ES-I3 (cell line): ENCODE measurements around the gene KIF13A.
"Not testable (repeated sequence)": the region's sequence is repeated elsewhere in the genome, so short reads cannot be mapped to it uniquely, and the experiment has no call there.

ENCODE experiments used
- H3K36me3 ChIP-seq: 2 replicates; pipeline ENCODE4 v1.6.1; 2013; ENCODE audit warnings: mild to moderate bottlenecking, low read length, control low read depth, moderate library complexity; ENCODE audit not compliant: insufficient read depth
- H3K4me1 ChIP-seq: 2 replicates; pipeline ENCODE4 v1.6.1; 2013; ENCODE audit warnings: mild to moderate bottlenecking, control low read depth, low read length; ENCODE audit not compliant: insufficient read depth
- H3K9ac ChIP-seq: 2 replicates; pipeline ENCODE4 v1.6.1; 2013; ENCODE audit warnings: low read depth, mild to moderate bottlenecking, low read length, moderate library complexity
- H3K9me3 ChIP-seq: 2 replicates; pipeline ENCODE4 v1.6.1; 2013; ENCODE audit warnings: mild to moderate bottlenecking, low read length, moderate library complexity; ENCODE audit not compliant: control insufficient read depth, insufficient read depth

KIF13A gene

GRCh38 chr6:17987447-17987696 is at the start of gene KIF13A:
Gene KIF13A (minus strand): TSS chr6:17987635. CDS start chr6:17987463, 172 bp downstream.
- H3K9ac ChIP-seq: peak within 1 kb of the TSS; percentile 75
- no peaks in the 10 kb centered on the region for H3K36me3 ChIP-seq
- H3K4me1 ChIP-seq: peaks cover 9% of the 10 kb centered on the region
- H3K9me3 ChIP-seq: no peaks in the 10 kb centered on the region

GRCh38 chr6:18036781-18037180 is 49.3 kb upstream of the KIF13A start:
- Histone ChIP-seq H3K9me3 (no peaks in the 10 kb centered on the region), H3K36me3 (no peaks in the 10 kb centered on the region), H3K9ac (no peak overlapping the region), H3K4me1 (no peaks in the 10 kb centered on the region)

- Histone ChIP-seq H3K4me1 (no peaks in the 10 kb centered on the region), H3K9ac (no peak overlapping the region), H3K9me3 (no peaks in the 10 kb centered on the region), H3K36me3 (no peaks in the 10 kb centered on the region)
Measured at GRCh38 chr6:18035330-18035854, 48.0 kb upstream of the KIF13A start.

GRCh38 chr6:18034798-18035202 is 47.4 kb upstream of the KIF13A start:
- Histone ChIP-seq H3K9ac (no peak overlapping the region), H3K36me3 (no peaks in the 10 kb centered on the region), H3K9me3 (no peaks in the 10 kb centered on the region), H3K4me1 (no peaks in the 10 kb centered on the region)

- Histone ChIP-seq H3K9me3 (no peaks in the 10 kb centered on the region), H3K4me1 (no peaks in the 10 kb centered on the region), H3K36me3 (no peaks in the 10 kb centered on the region), H3K9ac (no peak overlapping the region)
Measured at GRCh38 chr6:18031680-18032256, 44.3 kb upstream of the KIF13A start.

- Histone ChIP-seq H3K9ac (no peak overlapping the region), H3K4me1 (no peaks in the 10 kb centered on the region), H3K9me3 (no peaks in the 10 kb centered on the region), H3K36me3 (no peaks in the 10 kb centered on the region)
Measured at GRCh38 chr6:18031189-18031588, 43.8 kb upstream of the KIF13A start.

GRCh38 chr6:18028332-18028731 is 40.9 kb upstream of the KIF13A start:
- H3K9ac ChIP-seq: no peak overlapping the region
- H3K36me3 ChIP-seq: no peaks in the 10 kb centered on the region
- no peaks in the 10 kb centered on the region for H3K9me3 ChIP-seq
- H3K4me1 ChIP-seq: peaks cover 10% of the 10 kb centered on the region

- Histone ChIP-seq H3K36me3 (no peaks in the 10 kb centered on the region), H3K9me3 (no peaks in the 10 kb centered on the region), H3K9ac (no peak overlapping the region), H3K4me1 (peaks cover 20% of the 10 kb centered on the region)
Measured at GRCh38 chr6:18025596-18025995, 38.2 kb upstream of the KIF13A start.

- Histone ChIP-seq H3K9me3 (no peaks in the 10 kb centered on the region), H3K36me3 (no peaks in the 10 kb centered on the region), H3K4me1 (peaks cover 20% of the 10 kb centered on the region), H3K9ac (no peak overlapping the region)
Measured at GRCh38 chr6:18024876-18025275, 37.4 kb upstream of the KIF13A start.

GRCh38 chr6:18023891-18024290 is 36.5 kb upstream of the KIF13A start:
- H3K9me3 ChIP-seq: no peaks in the 10 kb centered on the region
- peaks cover 20% of the 10 kb centered on the region for H3K4me1 ChIP-seq
- H3K9ac ChIP-seq: no peak overlapping the region
- H3K36me3 ChIP-seq: no peaks in the 10 kb centered on the region

- Histone ChIP-seq H3K4me1 (peaks cover 20% of the 10 kb centered on the region), H3K36me3 (no peaks in the 10 kb centered on the region), H3K9me3 (no peaks in the 10 kb centered on the region), H3K9ac (peak overlapping the region; percentile 14)
Measured at GRCh38 chr6:18022398-18023231, 35.2 kb upstream of the KIF13A start.

GRCh38 chr6:18021166-18021850 is 33.9 kb upstream of the KIF13A start:
- H3K4me1 ChIP-seq: peaks cover 24% of the 10 kb centered on the region
- H3K36me3 ChIP-seq: no peaks in the 10 kb centered on the region
- H3K9me3 ChIP-seq: no peaks in the 10 kb centered on the region
- no peak overlapping the region for H3K9ac ChIP-seq

- not testable (repeated sequence) for H3K9me3 ChIP-seq, H3K9ac ChIP-seq, H3K36me3 ChIP-seq
- peaks cover 28% of the 10 kb centered on the region for H3K4me1 ChIP-seq
Measured at GRCh38 chr6:18020545-18020944, 33.1 kb upstream of the KIF13A start.

GRCh38 chr6:18019539-18020534 is 32.4 kb upstream of the KIF13A start:
- no peaks in the 10 kb centered on the region for H3K9me3 ChIP-seq
- H3K36me3 ChIP-seq: no peaks in the 10 kb centered on the region
- H3K4me1 ChIP-seq: peaks cover 28% of the 10 kb centered on the region
- no peak overlapping the region for H3K9ac ChIP-seq
